HS-5 (cell line): ENCODE data around the gene CCDC88C.
"Not testable (repeated sequence)": the region's sequence is repeated elsewhere in the genome, so short reads cannot be mapped to it uniquely, and the experiment has no call there.

Experiments used
- DNase-seq: peaks from one replicate; pipeline ENCODE4 v3.0.0-alpha.2; 2012; ENCODE audit warnings: low read depth

The CCDC88C gene

GRCh38 chr14:91284791-91285548 is 132.7 kb downstream of the CCDC88C start:
- DNase-seq, result no peak

- DNase-seq, result peak; percentile 33
These were observed 133.4 kb downstream of the CCDC88C start for GRCh38 chr14:91284146-91284790.

- no peak for DNase-seq
These were observed 134.0 kb downstream of the CCDC88C start for GRCh38 chr14:91283666-91284065.

DNA sequence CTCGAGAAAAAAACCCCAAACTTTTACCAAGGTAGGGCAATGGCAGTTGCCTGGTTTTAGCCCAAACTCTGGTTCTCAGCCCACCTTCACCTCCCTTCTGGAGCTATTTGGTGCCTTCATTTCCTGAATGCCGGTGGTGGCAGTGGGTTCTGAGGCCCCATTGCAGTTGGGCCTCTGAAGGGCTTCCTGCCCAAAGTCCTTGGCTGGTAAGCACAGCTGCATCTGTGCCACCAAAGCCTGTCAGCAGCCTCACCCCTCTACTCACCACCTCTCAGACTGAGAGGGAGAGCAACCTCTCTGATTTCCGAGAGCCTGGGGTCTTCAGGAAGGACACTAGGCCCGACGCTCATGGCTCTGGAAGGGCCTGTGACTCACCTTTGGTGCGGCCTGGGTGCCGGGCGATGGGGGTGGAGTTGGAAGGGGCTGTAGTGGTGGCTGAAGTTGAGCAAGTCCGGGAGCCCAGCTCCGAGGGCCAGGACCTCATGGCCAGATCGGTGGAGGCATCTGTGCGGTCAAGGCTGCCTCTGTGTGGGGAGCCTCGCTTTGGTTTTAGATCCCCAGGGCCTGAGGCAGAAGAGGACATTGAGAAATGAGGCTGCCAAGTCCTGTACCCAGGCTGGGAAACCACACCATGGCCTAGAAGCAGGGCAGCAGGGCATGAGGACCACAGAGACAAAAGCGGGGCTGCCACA is 134.5 kb downstream of the CCDC88C start:
- DNase-seq, result no peak

GRCh38 chr14:91281346-91281745 is 136.3 kb downstream of the CCDC88C start:
- peak; percentile 1 for DNase-seq

DNA sequence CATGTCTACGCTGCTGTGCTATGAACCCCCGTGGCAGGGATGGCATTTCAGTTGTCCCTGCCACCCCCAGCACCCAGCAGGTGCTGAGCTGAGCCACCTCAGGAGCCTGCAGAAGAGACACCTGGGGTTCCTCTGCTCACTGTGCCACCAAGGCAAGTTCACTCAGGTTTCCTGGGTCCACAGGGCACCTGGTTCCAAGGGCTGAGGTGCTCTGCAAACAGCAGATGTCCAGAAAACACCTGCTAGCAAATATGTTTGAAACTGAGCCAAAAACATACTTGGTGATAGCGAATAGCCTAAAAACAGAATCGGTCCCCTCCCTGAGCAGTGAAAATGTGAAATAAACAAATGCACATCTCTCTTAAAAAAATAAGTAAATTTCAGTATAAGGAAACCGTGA is 137.5 kb downstream of the CCDC88C start:
- no peak for DNase-seq

DNA sequence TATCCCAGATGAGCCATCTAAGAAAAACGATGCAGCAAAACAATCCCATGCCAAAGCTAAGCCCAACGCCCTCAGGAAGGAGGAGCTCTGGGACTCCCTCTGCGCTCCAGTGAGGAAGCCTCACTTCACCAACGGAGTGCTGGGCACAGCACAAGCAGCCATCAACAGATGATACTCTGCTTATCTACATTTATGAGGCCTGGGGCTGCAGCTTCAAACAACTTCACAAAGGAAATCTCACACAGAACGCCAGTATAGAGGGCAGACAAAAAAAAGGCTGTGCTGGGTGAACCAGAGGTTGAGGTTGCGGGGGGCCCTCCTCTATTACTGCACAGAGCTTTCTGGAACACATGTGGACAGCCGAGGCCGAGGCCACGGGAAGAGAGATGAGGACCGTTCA is 138.3 kb downstream of the CCDC88C start:
- DNase-seq, result no peak

DNA sequence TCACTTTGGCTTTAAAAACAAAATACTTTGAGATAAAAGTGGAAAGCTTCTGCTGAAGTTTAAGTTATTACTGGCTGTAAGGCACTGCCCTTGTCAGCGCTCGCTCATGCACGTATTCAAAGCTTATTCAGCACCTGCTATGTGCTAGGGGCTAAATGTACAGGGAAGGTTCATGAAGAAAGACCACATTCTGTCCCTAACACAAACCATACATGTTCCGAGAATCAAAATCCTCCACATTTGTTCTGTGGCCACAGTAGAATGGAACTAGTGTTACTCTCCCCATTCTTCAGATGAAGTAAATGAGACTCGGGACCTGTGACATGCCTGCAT is 139.3 kb downstream of the CCDC88C start:
- no peak for DNase-seq

GRCh38 chr14:91277546-91278382 is 139.9 kb downstream of the CCDC88C start:
- DNase-seq, result no peak

GRCh38 chr14:91274796-91275195 is 142.8 kb downstream of the CCDC88C start:
- no peak for DNase-seq

- DNase-seq, result no peak
These were observed 143.7 kb downstream of the CCDC88C start for GRCh38 chr14:91273885-91274273.

DNA sequence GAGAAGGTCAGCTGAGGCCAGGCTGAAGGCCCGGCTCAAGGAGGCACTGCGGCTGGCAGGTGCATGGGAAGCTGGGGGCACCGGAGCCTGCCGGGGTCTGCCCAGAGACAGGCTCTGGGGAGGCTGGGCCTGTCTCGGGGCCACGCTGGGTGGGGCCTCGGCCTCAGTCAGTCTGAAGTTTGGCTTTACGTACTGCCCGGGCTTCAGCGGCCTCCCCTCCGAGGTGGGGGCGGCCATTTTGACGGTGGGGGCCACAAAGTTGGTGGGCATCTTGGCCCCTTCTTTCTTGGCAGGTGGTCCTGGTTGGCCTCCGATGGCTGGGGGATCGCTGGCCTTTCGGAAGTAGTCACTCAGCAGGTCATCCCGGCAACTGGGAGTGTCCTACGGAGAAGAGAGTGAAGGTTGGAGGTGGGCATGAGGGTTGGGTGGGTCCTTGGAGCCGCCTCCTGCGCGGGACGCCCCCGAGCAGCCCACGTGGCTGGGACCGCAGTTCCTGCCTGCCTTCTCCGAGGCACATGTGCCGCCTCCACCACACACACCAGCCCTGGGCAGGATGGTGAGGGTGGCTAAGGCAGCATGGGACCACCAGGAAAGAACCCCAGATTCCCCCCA is 144.2 kb downstream of the CCDC88C start:
- DNase-seq, result no peak

DNA sequence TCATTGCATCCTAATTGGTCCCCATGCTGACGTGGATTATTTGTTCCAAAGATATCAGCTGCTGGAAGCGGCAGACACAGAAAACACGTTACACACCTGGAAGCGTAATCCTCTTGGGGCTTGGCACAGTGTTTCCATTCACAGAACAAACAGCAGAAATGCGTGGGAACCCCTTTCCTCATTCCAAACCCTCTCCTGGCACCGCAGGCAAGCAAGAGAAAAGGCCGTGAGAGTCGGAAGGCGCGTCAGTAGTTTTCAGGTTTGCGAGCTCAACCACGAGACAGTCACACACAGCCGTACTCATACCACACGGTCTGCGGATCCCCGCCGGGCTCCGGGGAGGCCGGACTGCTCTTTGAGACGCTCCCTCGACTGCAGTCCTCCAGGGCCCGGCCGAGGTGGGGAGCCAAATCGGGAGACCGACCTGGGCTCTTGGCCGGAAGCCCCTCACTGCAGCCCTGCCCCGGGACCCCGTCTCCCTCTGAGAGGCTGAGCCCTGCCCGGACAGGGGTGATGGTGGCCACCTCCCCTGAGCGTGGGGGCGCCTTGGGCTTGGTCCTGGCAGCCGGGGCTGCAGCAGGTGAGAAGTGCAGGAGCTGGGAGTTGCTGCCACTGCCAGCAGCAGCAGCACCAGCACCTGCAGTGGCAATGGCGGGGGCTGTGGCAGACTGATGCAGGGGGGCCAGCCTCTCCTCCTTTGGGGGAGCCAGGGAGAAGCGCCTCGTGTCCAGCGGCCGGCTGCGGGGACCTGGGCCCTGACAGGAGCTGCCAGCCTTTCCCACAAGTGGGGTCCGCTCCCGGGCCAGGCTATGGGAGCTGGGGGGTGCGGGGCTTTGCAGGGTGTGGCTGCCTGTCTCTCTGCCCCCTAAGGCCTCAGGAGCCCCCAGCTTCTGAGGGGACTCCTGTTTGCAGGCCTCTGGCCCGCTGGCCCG is 145.0 kb downstream of the CCDC88C start:
- no peak for DNase-seq

DNA sequence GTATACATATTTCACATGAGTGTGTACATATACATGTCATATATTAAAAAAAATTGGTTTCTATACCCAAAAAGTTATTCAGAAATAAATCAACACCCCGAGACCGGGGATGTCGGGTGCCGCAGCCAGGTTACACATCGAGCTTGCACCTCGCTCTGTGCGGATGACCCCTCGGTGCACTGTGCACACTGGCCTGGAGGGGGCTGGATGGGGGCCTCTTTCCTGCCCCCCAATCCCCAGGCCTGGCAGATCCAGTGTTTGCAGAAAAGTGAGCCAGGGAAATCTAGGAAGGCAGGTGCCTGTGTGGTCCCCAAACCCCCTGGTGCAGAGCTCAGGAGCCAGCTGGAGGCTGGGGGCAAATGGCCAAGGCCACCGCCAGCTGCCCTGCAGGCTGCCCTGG is 146.0 kb downstream of the CCDC88C start:
- no peak for DNase-seq

DNA sequence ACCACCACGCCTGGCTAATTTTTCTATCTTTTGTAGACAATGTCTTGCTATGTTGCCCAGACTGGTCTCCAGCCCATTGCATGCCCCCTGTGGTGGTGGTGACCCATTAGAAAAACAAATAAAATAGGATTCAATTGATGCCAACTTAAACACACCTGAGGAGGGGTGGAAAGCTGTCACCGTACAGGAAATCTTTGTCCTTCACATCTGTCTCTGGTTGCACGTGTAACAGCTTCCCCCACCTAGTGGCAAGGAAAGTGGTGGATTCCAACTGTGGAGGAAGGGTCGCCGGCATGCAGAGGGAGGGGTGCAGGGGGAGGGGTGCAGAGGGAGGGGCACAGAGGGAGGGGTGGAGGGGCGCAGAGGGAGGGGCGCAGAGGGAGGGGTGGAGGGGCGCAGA is 147.0 kb downstream of the CCDC88C start:
- DNase-seq, result no peak

GRCh38 chr14:91270188-91270587 is 147.4 kb downstream of the CCDC88C start:
- DNase-seq, result no peak

- DNase-seq, result no peak
These were observed 148.3 kb downstream of the CCDC88C start for GRCh38 chr14:91269076-91269991.

DNA sequence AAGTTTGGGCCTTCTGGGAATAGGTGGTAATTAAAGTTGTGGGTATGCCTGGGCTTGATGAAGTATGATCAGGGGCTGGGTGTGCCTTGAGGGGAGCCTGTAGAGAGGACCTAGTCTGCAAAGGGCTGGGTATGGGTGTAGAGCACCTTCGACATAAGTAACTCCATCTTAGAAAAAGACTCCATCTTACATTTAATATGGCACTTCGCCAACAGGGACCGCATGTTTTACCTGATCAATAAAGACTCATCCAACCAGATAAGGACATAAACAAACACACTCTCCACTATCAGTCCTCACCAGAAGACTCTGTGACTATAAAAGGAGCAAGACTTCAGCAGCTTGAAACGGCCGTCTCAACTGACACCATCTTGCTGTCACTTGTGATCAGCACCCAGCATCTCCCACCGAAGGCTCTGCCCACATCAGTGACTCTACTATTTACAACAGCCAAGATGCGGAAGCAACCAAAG is 149.6 kb downstream of the CCDC88C start:
- no peak for DNase-seq

DNA sequence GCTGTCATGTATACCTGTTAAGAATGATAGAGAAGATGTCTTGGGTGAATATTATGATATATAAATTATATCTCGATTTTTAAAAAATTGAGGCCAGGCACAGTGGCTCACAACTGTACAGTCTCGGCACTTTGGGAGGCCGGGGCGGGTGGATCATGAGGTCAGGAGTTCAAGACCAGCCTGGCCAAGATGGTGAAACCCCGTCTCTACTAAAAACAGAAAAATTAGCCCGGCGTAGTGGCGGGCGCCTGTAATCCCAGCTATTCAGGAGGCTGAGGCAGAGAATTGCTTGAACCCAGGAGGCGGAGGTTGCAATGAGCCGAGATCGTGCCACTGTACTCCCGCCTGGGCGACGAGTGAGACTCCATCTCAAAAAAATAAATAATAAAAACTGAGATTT is 151.3 kb downstream of the CCDC88C start:
- DNase-seq, result not testable (repeated sequence)

- DNase-seq, result no peak
These were observed 152.2 kb downstream of the CCDC88C start for GRCh38 chr14:91265404-91265803.
